Measurements from ENCODE around the gene AQP11.
"Not testable (repeated sequence)": the region's sequence is repeated elsewhere in the genome, so short reads cannot be mapped to it uniquely, and the experiment has no call there.

The AQP11 gene, protein sequence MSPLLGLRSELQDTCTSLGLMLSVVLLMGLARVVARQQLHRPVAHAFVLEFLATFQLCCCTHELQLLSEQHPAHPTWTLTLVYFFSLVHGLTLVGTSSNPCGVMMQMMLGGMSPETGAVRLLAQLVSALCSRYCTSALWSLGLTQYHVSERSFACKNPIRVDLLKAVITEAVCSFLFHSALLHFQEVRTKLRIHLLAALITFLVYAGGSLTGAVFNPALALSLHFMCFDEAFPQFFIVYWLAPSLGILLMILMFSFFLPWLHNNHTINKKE

DNA sequence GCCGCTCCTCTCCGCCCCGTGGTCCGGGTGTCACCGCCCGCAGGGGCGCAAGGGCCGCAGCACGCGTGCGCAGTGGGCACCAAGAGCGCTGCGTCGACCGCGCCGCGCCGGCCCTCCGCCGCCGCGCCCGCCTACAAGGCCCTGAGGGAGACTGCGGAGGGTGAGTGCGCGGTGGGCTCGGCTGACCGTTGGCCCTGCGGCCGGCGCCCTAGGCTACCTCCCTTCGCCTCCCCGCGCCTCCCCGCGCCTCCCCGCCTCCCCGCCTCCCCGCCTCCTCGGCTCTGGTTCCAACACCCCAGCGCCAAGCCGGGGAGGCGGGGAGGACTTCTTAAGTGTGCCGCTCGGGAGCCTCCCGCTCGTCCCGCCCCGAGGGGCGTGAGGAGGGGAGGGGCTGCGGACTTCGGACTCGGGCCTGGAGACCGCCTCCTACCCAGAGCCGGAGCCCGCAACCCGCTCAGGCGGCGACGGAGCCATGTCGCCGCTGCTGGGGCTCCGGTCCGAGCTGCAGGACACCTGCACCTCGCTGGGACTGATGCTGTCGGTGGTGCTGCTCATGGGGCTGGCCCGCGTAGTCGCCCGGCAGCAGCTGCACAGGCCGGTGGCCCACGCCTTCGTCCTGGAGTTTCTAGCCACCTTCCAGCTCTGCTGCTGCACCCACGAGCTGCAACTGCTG is at the start of gene AQP11:
Gene AQP11 (plus strand): TSS at position 433 of the 673 bp plus-strand sequence. CDS start 40 bp downstream, at position 473.
- peak; percentile 86 for DNase-seq (ENCODE audit: low spot score)

DNA sequence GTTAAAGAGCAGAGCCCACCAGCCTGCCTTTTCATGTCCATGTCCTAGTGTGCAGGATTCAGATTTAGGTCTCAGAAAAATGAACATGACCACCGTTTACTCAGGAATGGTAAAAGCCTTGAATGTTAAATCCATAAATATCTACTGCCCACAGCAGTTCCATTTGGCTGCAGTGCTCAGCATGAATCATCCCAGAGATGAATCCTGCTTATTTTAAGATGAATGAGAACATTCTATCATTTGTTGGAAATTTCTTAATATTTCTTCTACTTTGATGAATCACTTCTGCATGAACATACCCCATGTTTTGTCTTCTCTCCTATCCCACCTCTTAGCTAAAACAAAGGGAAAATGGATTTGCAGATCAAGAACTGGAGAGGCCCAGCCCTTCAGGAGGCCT is 47.5 kb upstream of the AQP11 start:
- no peak for DNase-seq (ENCODE audit: low spot score)

DNA sequence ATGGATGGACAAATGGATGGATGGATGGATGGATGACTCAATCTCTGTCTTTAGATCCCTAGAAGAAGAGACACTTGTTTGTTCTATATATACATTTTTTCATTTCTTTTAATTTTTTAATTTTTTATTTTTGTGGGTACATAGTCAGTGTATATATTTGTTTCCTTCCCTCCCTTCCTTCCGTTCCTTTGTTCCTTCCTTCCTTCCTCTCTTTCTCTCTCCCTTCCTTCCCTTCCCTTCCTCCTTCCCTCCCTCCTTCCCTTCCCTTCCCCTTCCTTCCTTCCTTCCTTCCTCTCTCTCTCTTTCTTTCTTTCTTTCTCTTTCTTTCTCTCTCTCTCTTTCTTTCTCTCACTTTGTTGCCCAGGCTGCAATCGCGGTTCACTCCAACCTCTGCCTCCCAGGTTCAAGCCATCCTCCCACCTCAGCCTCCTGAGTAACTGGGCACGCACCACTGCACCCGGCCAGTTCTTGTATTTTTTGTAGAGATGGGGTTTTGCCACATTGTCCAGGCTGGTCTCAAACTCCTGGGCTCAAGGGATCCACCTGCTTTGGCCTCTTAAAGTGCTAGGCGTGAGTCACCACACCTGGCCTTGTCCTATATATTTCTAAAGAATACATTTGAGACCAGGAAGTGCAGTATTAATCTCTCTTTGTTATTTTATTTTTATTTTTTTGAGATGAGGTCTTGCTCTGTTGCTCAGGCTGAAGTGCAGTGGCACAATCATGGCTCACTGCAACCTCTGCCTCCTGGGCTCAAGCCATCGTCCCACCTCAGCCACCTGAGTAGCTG is 42.5 kb upstream of the AQP11 start:
- no peak for DNase-seq (ENCODE audit: low spot score)

DNA sequence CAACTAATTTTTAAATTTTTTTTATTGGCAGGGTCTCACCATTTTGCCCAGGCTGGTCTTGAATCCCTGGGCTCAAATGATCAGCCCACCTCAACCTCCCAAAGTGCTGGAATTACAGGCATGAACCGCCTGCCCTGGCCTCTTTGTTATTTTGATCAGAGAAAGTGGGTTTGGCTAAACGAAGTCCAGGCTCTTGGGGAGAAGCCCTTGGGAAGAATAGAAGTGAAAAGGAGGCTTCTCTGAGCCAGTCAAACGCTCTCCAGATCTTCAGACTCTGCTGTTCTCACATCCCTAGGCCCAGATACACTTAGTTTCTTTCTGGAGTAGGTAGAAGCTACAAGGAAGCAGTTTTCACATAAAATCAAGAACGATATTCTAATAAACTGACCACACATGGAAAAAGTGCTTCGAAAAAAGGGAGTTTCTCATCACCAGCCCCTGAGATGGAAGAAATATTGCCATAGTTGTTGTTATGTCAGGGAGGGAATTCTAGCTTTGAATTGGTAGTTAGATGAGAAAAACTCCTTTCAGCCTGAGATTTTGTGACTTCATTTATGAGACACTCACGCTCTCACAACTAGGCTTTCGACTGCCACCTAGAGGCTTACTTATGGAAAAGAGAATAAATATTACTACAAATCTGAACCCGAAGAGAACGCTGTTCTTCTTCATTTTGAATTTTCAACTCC is 41.7 kb upstream of the AQP11 start:
- peak; percentile 82 for DNase-seq (ENCODE audit: low spot score)

DNA sequence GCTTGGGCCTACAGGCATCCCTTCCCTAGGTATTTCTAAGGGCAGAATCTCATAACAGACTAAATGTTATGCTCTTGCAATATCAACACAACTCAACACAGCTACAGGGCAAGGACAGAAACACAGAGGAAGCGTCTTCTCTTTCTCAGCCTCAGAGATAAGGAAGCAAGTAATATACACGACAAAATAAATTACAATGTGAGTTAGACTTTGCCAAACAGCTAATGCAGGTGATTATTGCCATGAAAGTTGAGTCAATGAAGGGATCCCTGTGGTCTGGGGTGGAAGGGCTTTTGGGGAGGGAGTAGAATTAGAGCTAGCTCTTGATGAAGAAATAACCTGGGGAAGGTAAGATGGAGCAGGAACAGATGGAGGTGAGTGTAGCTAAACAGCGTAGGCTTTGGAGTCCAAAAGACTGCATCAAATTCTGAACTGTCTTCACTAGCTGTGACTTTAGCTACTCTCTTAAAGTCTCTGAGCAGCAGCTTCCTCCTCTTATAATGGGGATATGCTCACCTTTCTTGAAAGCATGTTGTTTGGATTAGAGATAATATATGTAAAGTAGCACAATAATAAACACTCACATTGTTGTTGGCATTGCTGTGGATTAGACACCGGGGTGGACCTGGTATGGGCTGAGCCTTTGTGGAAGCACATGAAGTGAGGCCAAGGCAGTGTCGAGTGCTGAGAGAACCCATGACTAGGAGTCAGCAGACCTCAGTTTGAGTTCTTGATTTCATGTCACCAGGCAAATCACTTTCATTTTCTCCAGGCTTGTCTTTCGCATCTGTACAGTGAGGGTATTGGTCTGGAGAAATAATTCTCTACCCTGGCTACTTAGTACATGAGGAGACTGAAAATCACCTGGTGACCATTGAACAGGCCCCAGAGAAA is 41.0 kb upstream of the AQP11 start:
- no peak for DNase-seq (ENCODE audit: low spot score)

DNA sequence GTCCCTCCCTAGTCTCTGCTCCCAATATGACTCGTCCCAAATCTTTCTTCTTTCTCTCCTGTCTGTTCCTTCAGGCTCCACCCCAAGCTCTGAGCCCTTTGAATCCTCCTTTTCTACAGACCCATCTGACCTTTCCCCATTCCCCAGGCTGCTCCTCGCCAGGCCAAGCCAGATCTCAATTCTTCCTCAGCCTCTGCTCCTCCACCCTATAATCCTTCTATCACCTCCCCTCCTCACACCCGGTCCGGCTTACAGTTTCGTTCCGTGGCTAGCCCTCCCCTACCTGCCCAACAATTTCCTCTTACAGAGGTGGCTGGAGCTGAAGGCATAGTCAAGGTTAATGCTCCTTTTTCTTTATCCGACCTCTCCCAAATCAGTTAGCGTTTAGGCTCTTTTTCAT is 38.3 kb upstream of the AQP11 start:
- DNase-seq (ENCODE audit: low spot score): not testable (repeated sequence)

DNA sequence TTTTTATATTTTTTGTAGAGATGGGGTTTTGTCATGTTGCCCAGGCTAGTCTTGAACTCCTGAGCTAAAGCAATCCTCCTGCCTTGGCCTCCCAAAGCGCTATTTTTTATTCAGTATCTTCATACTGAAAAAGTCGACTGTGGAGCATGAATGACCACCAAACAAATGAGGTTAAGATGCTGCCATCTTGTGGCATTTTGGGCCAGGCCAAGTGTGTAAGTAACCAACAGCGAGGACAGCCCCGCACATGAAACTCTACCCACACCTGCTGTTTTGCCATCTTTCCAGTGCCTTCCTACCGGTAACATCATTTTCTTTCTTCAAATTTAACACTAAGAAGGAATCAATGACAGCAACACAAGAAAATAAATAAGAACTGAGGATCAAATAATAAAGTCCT is 32.2 kb upstream of the AQP11 start:
- peak; percentile 38 for DNase-seq (ENCODE audit: low spot score)

DNA sequence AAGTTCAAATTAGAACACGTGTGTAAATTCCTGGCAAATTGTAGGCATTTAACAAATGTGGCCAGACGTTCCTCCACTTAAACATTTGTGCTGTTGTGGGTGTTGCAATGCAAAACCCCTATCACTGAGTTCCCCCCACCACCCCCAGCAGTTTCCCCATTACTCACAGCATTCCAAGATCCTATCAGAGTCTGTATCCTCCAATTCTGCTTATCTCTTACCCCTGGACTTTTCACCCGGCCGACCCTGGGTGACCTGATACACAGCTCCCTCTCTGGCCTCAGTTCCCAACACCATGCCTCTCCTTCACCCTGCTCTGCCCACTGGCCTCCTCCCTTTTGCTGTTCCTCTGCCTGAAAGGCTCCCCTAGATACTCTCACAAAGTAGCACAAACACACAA is 31.4 kb upstream of the AQP11 start:
- no peak for DNase-seq (ENCODE audit: low spot score)

DNA sequence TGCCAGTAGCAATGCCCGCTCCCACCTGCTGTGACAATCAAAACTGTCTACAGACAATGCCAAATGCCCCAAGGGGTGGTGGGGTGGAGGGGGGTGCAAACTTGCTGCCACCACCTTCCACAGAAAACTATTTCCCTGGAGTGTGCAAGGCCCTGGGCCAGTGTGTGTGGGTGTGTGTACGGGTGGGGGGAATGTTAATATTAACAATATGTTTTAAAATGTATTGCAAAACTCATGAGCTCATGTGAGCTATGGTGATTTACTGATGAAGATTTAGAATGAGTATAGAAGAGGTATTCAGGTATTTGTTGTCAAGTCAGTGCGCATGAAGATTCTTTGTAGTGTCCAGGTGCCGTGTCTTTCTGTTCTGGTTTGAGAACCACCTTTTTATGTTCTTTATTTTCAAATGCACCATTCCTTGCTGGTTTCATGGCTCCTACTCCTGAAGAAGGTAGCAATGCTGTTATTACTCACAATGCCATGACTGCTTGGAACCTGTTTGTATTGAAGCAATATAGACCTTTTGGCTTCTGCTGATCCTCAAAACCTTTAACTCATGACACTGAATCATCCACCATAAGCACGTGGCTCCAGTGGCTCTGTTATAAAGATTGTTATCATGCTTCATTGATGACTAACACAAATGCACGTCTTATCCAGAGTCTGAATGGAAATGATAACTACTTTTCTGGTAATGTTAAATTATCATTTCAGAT is 29.9 kb upstream of the AQP11 start:
- peak; percentile 77 for DNase-seq (ENCODE audit: low spot score)

DNA sequence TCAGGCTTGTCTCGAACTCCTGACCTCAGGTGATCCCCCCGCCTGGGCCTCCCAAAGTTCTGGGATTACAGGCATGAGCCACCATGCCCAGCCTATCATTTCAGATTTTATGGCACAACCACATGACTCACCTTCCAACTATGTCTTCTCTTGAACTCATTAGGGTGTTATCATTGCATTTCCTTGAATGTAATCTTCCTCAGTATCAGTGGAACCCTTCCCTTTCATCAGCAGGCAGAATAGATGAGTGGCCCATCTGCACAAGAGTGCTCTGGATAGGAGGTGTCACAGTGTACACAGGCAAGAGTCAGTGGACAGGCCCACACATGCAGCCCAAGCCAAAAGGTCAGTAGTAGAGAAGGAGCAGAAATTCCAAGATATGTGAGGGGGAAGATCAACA is 29.1 kb upstream of the AQP11 start:
- peak; percentile 54 for DNase-seq (ENCODE audit: low spot score)

DNA sequence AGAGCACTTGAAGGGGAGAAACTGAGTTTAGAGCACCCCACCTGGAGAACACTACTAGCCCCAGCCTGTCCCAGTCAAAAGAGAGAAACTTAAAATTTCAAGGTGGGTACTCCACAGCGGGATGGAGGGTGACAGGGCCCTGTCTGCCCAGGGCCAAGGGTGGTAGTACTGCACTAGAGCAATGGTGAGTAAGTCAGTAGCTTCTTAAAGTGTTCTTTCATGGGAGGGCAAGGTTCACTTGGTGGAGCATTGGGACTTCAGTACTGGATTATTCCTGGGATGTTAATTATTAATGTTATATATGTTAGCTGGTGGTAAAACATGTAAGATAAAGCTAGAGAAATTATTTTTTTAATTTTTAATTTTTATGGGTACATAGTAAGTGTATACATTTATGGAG is 28.5 kb upstream of the AQP11 start:
- no peak for DNase-seq (ENCODE audit: low spot score)

DNA sequence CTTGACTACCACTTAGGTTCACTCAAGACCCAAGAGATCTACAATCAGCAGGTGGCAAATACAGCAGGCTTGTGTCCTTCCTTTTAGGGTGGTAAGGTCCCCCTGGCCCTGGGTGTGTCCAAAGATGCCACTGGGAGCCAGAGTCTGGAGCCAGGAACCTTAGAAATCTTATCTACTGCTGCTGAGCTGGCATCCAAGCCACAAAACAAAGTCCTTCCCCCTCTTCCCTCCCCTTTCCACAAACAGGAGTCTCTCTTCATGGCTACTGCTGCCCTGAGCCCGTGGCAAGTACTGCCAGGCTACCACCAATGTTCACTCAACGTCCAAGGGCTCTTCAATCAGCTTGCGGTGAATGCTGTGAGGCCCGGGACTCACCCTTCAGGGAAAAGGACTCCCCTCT is 21.4 kb upstream of the AQP11 start:
- DNase-seq (ENCODE audit: low spot score): no peak

DNA sequence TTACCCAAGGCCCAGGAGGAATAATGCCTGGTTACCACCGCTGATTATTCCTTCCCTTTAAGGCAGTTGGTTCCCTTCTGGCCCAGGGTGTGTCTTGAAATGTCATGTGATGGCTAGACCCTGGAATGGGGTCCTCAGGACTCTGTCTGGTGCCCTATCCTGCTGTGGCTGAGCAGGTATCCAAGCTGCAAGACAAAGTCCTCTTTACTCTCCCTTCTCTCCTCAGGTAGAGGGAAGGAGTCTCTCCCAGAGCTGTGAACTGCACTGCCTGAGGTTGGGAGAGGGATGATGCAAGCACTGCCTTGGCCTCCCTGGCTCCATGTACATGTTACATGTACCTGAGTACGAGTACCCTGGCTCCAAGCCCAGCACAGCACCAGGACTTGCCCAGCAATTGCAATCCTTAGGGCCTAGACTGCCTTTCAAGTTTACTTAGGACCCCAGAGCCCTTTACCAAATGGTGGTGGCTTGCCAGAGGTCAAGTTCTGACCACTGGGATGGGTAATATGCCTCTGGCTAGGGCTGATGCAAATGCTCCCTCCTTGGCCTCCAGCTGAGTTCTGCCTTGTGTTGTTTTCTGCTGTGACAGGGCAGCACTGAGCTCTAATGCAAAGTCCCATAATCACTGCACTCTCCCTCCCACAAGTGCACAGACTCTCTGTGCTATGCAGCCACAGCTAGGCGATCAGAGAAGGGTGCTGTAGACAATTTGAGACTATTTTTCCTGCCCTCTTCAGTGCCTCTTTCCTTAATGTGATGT is 20.7 kb upstream of the AQP11 start:
- DNase-seq (ENCODE audit: low spot score): no peak

DNA sequence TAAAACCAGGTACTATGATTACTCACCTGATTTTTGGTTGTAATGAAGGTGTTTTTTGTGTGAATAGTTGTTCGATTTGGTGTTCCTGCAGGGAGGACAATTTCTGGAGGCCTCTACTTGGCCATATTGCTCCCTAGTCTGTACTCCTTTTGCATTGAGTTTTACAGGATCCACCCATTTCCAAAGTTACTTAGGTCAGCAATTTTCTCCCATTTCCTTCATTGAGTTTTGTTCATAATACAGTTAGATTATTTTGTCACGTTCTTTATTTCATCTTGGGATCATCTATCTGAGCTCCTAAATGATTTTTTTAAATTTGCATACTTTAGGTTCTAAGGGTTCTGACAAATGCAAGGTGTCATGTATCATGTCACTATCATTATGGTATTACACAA is 20.1 kb upstream of the AQP11 start:
- DNase-seq (ENCODE audit: low spot score): no peak

DNA sequence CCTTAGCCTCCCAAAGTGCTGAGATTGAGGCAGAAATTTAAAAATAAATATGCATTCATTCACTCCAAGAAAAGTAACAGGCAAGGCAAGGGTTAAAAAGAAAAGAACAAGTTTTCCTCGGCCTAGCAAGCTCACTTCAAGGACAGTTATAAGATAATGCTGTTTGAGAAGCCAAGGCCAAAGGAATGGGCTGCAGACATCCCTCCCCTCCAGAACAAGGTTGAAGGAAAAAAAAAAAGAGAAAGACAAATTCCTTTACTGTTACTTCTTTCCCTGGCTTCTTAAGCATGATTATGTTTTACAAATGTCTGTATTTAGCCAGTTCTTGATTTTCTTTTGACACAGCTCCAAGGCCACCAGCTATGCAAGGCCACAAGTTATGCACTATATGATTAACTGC is 18.9 kb upstream of the AQP11 start:
- DNase-seq (ENCODE audit: low spot score): not testable (repeated sequence)

DNA sequence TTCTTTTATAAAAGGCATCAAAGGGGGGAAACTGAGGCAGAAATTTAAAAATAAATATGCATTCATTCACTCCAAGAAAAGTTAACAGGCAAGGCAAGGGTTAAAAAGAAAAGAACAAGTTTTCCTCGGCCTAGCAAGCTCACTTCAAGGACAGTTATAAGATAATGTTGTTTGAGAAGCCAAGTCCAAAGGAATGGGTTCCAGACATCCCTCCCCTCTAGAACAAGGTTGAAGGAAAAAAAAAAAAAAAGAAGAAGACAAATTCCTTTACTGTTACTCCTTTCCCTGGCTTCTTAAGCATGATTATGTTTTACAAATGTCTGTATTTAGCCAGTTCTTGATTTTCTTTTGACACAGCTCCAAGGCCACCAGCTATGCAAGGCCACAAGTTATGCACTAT is 14.3 kb upstream of the AQP11 start:
- DNase-seq (ENCODE audit: low spot score): not testable (repeated sequence)

DNA sequence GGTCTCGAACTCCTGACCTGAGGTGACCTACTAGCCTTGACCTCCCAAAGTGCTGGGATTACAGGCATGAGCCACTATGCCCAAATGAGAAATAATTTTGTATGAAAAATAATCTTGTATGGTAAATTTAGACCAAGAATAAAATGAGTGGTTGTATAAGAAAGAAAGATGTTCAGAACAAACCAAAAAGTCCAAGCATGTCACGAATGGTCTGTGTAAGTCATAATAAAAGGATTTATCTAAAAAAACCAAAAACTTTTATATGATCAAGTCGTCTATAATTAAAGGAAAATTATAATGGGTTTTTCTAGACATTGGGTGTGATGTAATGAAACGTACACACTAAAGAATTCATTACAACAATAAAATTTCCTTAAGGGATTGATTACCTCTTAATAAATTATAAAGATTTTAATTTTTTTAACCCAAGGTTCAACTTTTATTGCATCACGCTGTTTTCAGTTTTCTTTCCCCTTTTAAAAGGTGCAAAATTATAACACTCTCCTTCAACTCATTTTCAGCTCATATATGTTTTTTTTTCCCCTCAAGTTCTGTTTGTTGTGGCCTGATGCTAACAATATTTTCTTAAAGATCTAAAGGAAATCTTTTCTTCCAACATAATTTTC is 8.9 kb upstream of the AQP11 start:
- peak; percentile 61 for DNase-seq (ENCODE audit: low spot score)

DNA sequence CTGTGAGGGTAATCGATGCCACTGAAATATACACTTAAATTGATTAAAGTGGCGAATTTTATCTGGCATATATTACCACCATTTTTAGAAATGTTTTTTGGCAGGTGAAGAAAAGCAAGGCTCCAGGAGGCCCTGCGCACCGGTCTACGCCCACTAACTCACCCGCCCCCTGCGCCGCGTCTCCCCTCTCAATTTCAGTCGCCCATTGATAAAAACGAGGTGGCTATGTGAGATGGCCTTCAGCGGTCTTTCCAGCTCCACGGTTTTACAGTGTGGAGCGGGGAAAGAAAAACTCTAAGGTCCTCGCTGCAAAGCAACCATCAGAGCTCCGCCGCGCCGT is 602 bp upstream of the AQP11 start:
- DNase-seq (ENCODE audit: low spot score): no peak

DNA sequence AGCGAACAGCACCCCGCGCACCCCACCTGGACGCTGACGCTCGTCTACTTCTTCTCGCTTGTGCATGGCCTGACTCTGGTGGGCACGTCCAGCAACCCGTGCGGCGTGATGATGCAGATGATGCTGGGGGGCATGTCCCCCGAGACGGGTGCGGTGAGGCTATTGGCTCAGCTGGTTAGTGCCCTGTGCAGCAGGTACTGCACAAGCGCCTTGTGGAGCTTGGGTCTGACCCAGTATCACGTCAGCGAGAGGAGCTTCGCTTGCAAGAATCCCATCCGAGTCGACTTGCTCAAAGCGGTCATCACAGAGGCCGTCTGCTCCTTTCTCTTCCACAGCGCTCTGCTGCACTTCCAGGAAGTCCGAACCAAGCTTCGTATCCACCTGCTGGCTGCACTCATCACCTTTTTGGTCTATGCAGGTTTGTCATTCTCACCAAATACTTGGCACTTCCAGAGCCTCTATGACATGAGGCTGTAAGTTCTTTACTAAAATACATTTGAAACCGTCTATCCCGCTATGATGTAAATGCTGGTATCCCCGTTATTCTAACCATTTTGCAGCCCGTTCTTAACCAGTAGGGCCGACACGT is 535 bp downstream of the AQP11 start:
- peak; percentile 47 for DNase-seq (ENCODE audit: low spot score)

Data from RKO (cell line).